GM21390 (cell line): ENCODE results near the gene JADE1.
A peak's percentile ranks its signal among the peaks of the same experiment; 100 is the strongest.

Source experiments
- ATAC-seq: cut with Tn5 transposase; IDR thresholded peaks from one replicate; pipeline ENCODE4 v1.9.1; 2021; ENCODE audit not compliant: unreplicated experiment

The JADE1 gene

DNA sequence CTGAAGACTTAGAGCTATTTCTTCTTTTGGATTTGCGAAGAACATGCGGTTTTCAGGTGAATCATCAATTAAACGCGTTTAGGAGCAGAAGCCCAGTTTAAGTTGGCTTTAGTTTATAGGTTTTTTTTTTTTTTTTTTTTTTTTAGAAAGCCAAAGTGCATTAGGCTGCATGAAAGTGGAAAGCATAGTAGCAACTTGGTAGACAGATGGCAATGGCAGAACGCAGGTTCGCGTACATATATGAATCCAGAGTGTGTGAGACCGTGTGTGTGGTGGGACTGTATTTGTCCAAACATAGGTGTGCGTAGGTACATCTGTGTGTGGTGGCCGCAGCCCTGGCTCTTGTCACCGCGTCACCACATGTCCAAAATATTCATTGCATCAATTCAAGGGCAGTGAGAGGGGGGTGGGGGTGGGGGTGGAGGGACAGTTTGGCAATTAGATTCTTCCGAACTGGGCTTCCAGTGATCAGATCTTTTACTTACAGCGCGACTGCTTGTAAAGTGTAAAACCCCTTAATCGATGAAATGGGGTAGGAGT, 901 bp downstream of the JADE1 start:
- no peak for ATAC-seq

DNA sequence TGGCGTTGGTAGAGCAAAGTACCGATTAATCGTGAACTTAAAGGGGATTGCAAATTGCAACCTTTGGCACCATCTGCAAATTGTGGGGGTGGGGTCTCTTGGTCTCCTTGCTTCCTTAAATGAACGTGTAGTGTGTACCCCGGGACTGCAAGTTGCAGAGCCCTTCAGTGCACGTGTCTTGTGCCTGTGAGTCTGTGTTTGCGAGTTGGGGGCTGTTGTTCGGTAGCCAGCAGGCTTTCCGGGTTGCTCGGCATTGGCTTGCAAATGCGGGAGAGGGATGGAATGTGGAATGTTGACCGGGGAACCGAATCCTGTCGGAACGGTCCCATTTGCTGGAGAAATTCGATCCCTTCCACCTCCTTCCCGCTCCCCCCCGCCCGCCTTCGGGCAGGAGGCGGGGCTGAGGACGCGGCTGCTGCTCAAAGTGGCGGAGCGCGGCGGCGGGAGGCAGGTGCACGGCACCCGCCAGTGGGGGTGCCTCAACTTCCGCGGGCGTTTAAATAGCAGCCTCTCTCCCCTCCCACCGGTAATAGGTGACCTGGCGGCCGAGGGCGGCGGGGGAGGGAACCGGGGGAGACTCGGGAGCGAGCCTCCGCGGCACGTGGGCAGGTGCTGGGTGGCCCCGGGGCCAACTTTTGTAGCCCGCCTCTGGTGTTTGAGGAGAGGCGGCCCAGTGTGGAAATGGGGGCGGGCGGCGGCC, 1.5 kb downstream of the JADE1 start:
- peak; percentile 46 for ATAC-seq

- ATAC-seq: peak; percentile 49
Observed at GRCh38 chr4:128811571-128812441, 2.3 kb downstream of the JADE1 start.

DNA sequence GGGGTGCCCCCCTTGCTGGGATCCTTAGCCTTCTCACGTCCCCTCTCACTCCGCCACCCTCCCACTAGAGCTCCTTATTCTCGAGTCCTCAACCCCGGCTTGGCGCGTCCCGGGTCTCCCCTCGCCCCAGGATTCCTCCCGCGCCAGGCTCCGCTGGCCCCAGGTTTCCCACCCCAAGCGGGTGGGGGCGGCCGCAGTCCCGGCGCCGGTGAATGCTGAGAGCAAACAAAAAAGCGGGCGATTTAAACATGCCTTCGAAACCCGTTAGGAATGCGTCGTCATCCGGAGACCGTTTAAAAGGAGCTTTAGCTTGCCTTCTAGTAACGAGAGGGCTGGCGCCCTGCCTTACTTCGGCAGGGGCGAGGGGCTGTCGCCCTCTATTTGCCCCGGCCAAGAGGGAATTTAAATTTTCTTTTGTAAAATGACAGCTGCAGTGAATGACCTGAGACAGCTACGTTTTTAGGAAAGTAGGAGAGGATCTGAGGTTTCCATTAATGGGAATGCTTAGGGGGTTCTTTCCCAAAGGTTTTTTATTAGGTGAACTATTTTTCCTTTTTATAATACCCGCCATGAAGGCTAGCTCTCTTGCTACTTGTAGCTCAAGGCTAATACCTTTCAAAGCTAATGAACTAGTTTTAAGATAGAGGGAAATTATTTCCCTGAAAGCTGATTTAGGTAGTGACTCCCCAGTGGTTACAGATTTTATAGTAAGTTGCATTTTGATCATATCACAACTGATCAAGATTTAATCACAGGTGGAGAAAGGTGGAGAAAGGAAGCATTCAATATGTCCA, 3.1 kb downstream of the JADE1 start:
- peak; percentile 1 for ATAC-seq

DNA sequence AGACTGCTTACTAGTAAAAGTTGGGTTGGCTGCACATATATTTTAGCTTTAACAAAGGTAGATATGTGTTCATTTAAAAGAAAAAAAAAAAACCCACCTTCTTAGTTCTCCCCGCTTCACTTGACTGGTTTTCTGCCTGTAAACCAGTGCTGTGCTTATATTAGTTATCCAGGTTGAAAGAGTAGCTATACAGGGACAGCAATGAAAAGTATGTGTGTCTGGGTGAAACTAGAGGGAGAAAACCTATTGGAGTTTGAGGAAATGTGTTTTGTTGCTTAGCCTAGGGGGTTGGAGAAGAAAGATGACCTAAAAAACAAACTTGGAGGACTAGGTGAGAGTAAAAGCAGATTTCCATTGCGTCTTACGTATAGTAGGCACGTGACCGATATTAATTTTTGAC, 4.5 kb downstream of the JADE1 start:
- ATAC-seq: no peak

GRCh38 chr4:128818442-128818841, 8.9 kb downstream of the JADE1 start:
- no peak for ATAC-seq

- no peak for ATAC-seq
Observed at GRCh38 chr4:128819082-128819742, 9.7 kb downstream of the JADE1 start.

- ATAC-seq: no peak
Observed at GRCh38 chr4:128820671-128821070, 11.2 kb downstream of the JADE1 start.

GRCh38 chr4:128821151-128821550, 11.7 kb downstream of the JADE1 start:
- no peak for ATAC-seq

DNA sequence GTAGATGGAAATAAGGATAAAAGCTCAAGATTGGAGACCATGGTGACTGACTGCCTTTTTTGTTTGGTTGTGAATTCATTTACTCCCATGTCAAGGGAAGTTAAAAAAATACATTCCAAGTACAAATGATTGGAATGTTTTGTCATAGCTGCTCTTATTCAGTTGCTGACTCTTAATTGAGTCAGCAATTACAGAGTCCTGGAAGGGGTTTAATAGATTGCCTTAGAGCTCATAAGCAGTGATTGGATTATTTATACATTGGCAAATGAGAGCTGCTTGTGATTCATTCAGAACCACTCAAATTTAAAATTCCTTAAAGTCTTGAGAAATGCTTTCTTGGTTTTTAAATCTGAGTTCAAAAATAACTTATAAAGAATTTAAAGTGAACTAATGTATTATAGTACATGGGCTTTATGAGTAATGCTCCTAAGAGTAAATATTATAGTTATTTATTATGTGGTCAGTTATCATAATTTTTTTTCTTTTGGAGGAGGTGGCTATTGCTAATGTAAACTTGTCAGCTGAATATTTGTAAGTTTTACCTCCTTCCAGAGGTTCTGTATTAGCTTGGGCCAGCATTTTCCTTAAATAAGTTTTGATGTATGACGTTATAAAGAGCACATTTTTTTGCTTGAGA, 13.6 kb downstream of the JADE1 start:
- no peak for ATAC-seq

- no peak for ATAC-seq
Observed at GRCh38 chr4:128825226-128825625, 15.7 kb downstream of the JADE1 start.

DNA sequence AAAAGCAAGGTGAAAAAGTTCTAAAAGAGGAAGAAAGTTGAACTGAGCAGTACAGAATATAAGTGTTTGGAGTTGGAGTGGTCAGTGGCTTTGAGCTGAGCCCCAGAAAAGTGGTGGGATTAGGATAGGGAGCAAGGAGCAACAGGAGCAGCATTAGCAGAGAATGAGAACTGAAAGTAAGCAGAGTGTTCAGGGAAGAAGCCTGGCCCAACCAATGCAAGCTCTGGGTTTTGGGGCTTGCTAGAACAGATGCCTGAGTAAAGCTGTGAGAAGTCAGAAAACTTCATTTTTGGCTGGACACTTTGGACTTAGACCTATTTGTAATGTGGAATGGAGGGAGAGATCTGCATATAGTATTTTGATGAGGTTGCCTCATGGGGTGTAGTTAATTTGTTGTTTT, 17.8 kb downstream of the JADE1 start:
- ATAC-seq: peak; percentile 37

DNA sequence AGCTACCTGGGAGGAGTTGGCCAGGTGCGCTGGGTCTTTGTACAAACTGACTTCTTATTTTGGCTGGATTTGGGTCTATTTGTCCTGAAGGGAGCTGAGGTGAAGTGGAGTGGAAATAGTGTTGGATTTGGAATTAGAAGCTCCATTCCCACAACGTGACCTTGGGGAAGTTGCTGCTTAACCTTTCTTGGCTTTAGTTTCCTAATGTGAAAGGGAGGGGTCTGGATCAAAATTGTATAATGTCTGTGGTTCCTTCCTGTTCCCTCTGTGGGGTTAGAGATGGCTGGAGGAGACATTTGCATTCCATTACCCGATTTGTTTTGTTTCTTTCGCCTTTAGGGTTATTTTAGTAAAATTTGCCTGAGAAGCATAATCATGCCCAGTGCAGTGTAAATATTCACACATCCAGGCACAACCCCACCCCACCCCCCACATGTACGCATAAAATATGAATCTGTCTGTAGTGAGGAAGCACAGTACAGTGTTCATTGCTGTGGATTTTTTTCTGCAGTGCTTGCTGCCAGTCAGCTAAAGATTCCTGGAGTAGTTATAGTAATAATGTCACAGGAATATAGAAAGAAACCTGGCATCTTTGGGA, 21.5 kb downstream of the JADE1 start:
- no peak for ATAC-seq

- ATAC-seq: peak; percentile 41
Observed at GRCh38 chr4:128831531-128832242, 22.2 kb downstream of the JADE1 start.

GRCh38 chr4:128832243-128832625, 22.7 kb downstream of the JADE1 start:
- peak; percentile 12 for ATAC-seq

DNA sequence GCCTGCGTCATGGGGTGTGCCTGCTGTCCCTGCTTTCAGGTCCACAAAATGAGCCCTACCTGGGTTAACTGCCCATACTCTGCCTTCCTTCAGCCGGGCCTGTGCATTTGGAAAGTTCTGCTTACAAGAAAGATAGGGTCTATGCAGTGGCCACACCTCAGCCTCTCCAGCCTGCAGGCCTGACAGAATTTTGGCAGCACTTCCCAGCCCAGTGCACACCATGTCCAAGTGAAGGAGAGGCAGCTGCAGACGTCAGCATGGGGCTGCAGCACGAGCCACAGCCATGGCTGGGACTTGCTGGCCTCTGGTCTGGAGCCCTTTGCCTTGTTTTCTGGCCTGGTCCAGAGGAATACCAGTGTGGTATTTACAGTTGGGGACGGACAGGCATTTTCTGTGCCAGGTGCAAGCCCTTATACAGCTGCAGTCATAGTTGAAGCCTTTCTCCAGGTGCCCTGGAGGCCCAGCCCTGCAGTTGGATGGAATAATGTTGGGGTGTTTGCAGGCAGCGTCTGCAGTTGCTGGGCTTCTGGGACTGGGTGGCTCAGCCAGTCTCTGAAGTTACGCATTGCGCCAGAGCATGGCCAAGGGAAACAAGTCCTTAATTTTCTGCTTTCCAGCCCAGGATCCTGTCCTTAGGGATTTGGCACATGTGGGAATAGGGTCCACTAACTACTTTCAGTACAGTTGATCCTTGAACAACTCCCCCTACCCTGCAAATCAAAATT, 26.2 kb downstream of the JADE1 start:
- no peak for ATAC-seq

- ATAC-seq: no peak
Observed at GRCh38 chr4:128837198-128837597, 27.7 kb downstream of the JADE1 start.

DNA sequence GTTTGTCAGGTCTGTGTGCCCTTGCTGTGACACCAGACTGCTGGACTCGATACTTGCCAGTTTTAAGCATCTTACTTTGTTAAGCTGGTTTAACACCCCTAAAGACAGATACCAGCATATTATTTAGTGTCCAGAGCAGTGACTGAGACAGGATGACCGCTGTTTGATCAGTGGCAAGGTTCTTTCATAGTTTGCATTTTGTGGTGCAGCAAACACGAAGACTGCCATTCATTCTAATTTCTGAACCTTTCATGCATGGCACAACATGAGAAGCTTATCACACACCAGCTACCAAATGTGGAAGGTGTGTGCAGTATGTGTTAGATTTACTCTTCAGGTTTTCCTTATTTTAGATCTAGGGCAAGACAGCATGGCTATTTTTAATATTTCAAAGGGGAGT, 28.2 kb downstream of the JADE1 start:
- ATAC-seq: no peak
